Mucosa of rectum (tissue), 2 donors: Measurements from ENCODE around the gene CDYL.

ENCODE experiments used
- H3K27ac ChIP-seq, 2 donors: one replicate each; pipeline ENCODE4 v1.7.0; 2013; ENCODE audit warnings: inconsistent platforms in 2 of 2, low read depth in 2 of 2, low read length in 2 of 2
- H3K27me3 ChIP-seq, 2 donors: one replicate each; pipeline ENCODE4 v1.7.0; 2013; ENCODE audit warnings: low read length in 2 of 2; ENCODE audit not compliant: control insufficient read depth in 2 of 2, insufficient read depth in 2 of 2
- H3K36me3 ChIP-seq, 2 donors: one replicate each; pipeline ENCODE4 v1.7.0; 2013; ENCODE audit warnings: low read length in 2 of 2; ENCODE audit not compliant: control insufficient read depth in 2 of 2, insufficient read depth in 2 of 2
- H3K4me1 ChIP-seq, 2 donors: one replicate each; pipeline ENCODE4 v1.7.0; 2013; ENCODE audit warnings: low read length in 2 of 2, mild to moderate bottlenecking in 1 of 2; ENCODE audit not compliant: control insufficient read depth in 2 of 2, insufficient read depth in 2 of 2
- H3K4me3 ChIP-seq, 2 donors: one replicate each; pipeline ENCODE4 v1.7.0; 2013; ENCODE audit warnings: low read length in 2 of 2
- H3K9ac ChIP-seq, 2 donors: one replicate each; pipeline ENCODE4 v1.7.0; 2013; ENCODE audit warnings: low read length in 2 of 2, low read depth in 1 of 2, mild to moderate bottlenecking in 1 of 2
- H3K9me3 ChIP-seq, 2 donors: one replicate each; pipeline ENCODE4 v1.7.0; 2013; ENCODE audit warnings: low read length in 2 of 2; ENCODE audit not compliant: control insufficient read depth in 2 of 2
- donor health status: healthy.
- donor health status: Normal muscosa, but diverticular disease.

Gene CDYL

GRCh38 chr6:4929097-4929718, 153.0 kb downstream of the CDYL start:
- Histone ChIP-seq H3K9me3 (no peaks in the 10 kb centered on the region), H3K36me3 (no peaks in the 10 kb centered on the region), H3K4me1 (peaks cover 18 to 29% of the 10 kb centered on the region in 2 donors), H3K9ac (no peak overlapping the region), H3K4me3 (no peak overlapping the region), H3K27ac (no peak overlapping the region), H3K27me3 (no peaks in the 10 kb centered on the region)

GRCh38 chr6:4930025-4930691, 154.0 kb downstream of the CDYL start:
- H3K27ac ChIP-seq: peak overlapping the region in 1 of 2 donors; percentile 3
- H3K9ac ChIP-seq: no peak overlapping the region
- H3K4me1 ChIP-seq: peaks cover 18 to 29% of the 10 kb centered on the region in 2 donors
- H3K27me3 ChIP-seq: no peaks in the 10 kb centered on the region
- H3K9me3 ChIP-seq: no peaks in the 10 kb centered on the region
- no peaks in the 10 kb centered on the region for H3K36me3 ChIP-seq
- no peak overlapping the region for H3K4me3 ChIP-seq

GRCh38 chr6:4931530-4932227, 155.5 kb downstream of the CDYL start:
- Histone ChIP-seq H3K27ac (peak overlapping the region; percentile 68 to 84), H3K4me1 (peaks cover 18 to 29% of the 10 kb centered on the region in 2 donors), H3K27me3 (no peaks in the 10 kb centered on the region), H3K9ac (peak overlapping the region in 1 of 2 donors; percentile 43), H3K36me3 (peaks cover 0 to 5% of the 10 kb centered on the region in 2 donors), H3K9me3 (no peaks in the 10 kb centered on the region), H3K4me3 (peak overlapping the region in 1 of 2 donors; percentile 23)

GRCh38 chr6:4932228-4932903, 156.2 kb downstream of the CDYL start:
- Histone ChIP-seq H3K27ac (peak overlapping the region; percentile 68 to 84), H3K4me1 (peaks cover 18 to 29% of the 10 kb centered on the region in 2 donors), H3K36me3 (peaks cover 0 to 5% of the 10 kb centered on the region in 2 donors), H3K4me3 (peak overlapping the region in 1 of 2 donors; percentile 23), H3K9me3 (no peaks in the 10 kb centered on the region), H3K9ac (no peak overlapping the region), H3K27me3 (no peaks in the 10 kb centered on the region)

GRCh38 chr6:4935486-4935885, 159.3 kb downstream of the CDYL start:
- peaks cover 0 to 10% of the 10 kb centered on the region in 2 donors for H3K36me3 ChIP-seq
- no peaks in the 10 kb centered on the region for H3K9me3 ChIP-seq
- H3K4me1 ChIP-seq: peaks cover 18 to 22% of the 10 kb centered on the region in 2 donors

GRCh38 chr6:4935975-4936680, 159.9 kb downstream of the CDYL start:
- no peaks in the 10 kb centered on the region for H3K27me3 ChIP-seq
- no peaks in the 10 kb centered on the region for H3K9me3 ChIP-seq
- no peak overlapping the region for H3K27ac ChIP-seq
- no peak overlapping the region for H3K4me3 ChIP-seq
- H3K4me1 ChIP-seq: peaks cover 15 to 18% of the 10 kb centered on the region in 2 donors
- H3K9ac ChIP-seq: no peak overlapping the region
- peaks cover 0 to 10% of the 10 kb centered on the region in 2 donors for H3K36me3 ChIP-seq

More at GRCh38 chr6:4935486-4935885, 159.3 kb downstream of the CDYL start:
- Histone ChIP-seq H3K9ac (no peak overlapping the region), H3K27me3 (no peaks in the 10 kb centered on the region), H3K4me3 (no peak overlapping the region), H3K27ac (no peak overlapping the region)

GRCh38 chr6:4936681-4937041, 160.5 kb downstream of the CDYL start:
- Histone ChIP-seq H3K27me3 (no peaks in the 10 kb centered on the region), H3K9me3 (no peaks in the 10 kb centered on the region)

GRCh38 chr6:4937414-4937813, 161.2 kb downstream of the CDYL start:
- Histone ChIP-seq H3K27ac (no peak overlapping the region), H3K27me3 (no peaks in the 10 kb centered on the region), H3K9ac (no peak overlapping the region), H3K4me1 (peaks cover 7 to 11% of the 10 kb centered on the region in 2 donors), H3K4me3 (no peak overlapping the region), H3K36me3 (peaks cover 0 to 10% of the 10 kb centered on the region in 2 donors), H3K9me3 (no peaks in the 10 kb centered on the region)

More at GRCh38 chr6:4936681-4937041, 160.5 kb downstream of the CDYL start:
- H3K27ac ChIP-seq: no peak overlapping the region
- peaks cover 0 to 10% of the 10 kb centered on the region in 2 donors for H3K36me3 ChIP-seq
- no peak overlapping the region for H3K4me3 ChIP-seq
- H3K9ac ChIP-seq: no peak overlapping the region
- peaks cover 11 to 14% of the 10 kb centered on the region in 2 donors for H3K4me1 ChIP-seq

GRCh38 chr6:4939241-4939640, 163.0 kb downstream of the CDYL start:
- Histone ChIP-seq H3K27ac (no peak overlapping the region), H3K36me3 (peaks cover 3 to 21% of the 10 kb centered on the region in 2 donors), H3K9me3 (no peaks in the 10 kb centered on the region), H3K4me3 (no peak overlapping the region), H3K4me1 (peaks cover 0 to 10% of the 10 kb centered on the region in 2 donors), H3K27me3 (no peaks in the 10 kb centered on the region), H3K9ac (no peak overlapping the region)
